GM10266 (cell line): ENCODE measurements around the gene PEX6.

ENCODE experiments used
- DNase-seq: peaks from one replicate; pipeline ENCODE4 v3.0.0; 2012; ENCODE audit errors: extremely low spot score
- CTCF ChIP-seq: IDR thresholded peaks from 2 replicates; pipeline ENCODE4 v1.5.1; 2012; ENCODE audit warnings: mild to moderate bottlenecking, low read depth; ENCODE audit not compliant: control insufficient read depth, insufficient read depth; ENCODE audit errors: missing control alignments

Gene PEX6

GRCh38 chr6:42978839-42979522 lies at the start of gene PEX6:
TSS of gene PEX6 (minus strand) at chr6:42979181. CDS start at chr6:42979150, 31 bp downstream.
- peak; percentile 95 for DNase-seq
- TF ChIP-seq CTCF, result no peak

- DNase-seq, result no peak
- TF ChIP-seq CTCF, result no peak
Measured at GRCh38 chr6:43026365-43026764, 47.4 kb upstream of the PEX6 start.

GRCh38 chr6:43024436-43024835 lies 45.5 kb upstream of the PEX6 start:
- TF ChIP-seq CTCF, result no peak
- no peak for DNase-seq

- DNase-seq, result peak; percentile 85
- TF ChIP-seq CTCF, result no peak
Measured at GRCh38 chr6:43021270-43022047, 42.5 kb upstream of the PEX6 start, which contains the start of gene RRP36. TSS of gene RRP36 (plus strand) at chr6:43021623. CDS start at chr6:43021655, 32 bp downstream.

GRCh38 chr6:43020847-43021246 lies 41.9 kb upstream of the PEX6 start:
- no peak for DNase-seq
- no peak for TF ChIP-seq CTCF

GRCh38 chr6:43020052-43020705 lies 41.2 kb upstream of the PEX6 start:
- no peak for DNase-seq
- no peak for TF ChIP-seq CTCF
